Muscle layer of duodenum (tissue), 2 donors: ENCODE measurements around the gene C3orf52.
A peak's percentile ranks its signal among the peaks of the same experiment; 100 is the strongest.
"Not testable (repeated sequence)": the region's sequence is repeated elsewhere in the genome, so short reads cannot be mapped to it uniquely, and the experiment has no call there.

Experiments used
- H3K27ac ChIP-seq: one replicate; pipeline ENCODE4 v1.7.0; 2013; ENCODE audit warnings: mild to moderate bottlenecking, low read length
- H3K27me3 ChIP-seq: one replicate; pipeline ENCODE4 v1.7.0; 2013; ENCODE audit warnings: low read depth, mild to moderate bottlenecking, control low read depth, low read length
- H3K36me3 ChIP-seq, 2 donors: one replicate each; pipeline ENCODE4 v1.7.0; 2013; ENCODE audit warnings: low read length in 2 of 2, control low read depth in 1 of 2, mild to moderate bottlenecking in 1 of 2; ENCODE audit not compliant: insufficient read depth in 2 of 2, control insufficient read depth in 1 of 2
- H3K4me1 ChIP-seq, 2 donors: one replicate each; pipeline ENCODE4 v1.7.0; 2013; ENCODE audit warnings: low read length in 2 of 2, mild to moderate bottlenecking in 2 of 2, control low read depth in 1 of 2, moderate library complexity in 1 of 2; ENCODE audit not compliant: insufficient read depth in 2 of 2, control insufficient read depth in 1 of 2
- H3K4me3 ChIP-seq, 2 donors: one replicate each; pipeline ENCODE4 v1.7.0; 2013; ENCODE audit warnings: low read length in 2 of 2, low read depth in 1 of 2, mild to moderate bottlenecking in 1 of 2
- H3K9me3 ChIP-seq, 2 donors: one replicate each; pipeline ENCODE4 v1.7.0; 2013; ENCODE audit warnings: low read length in 2 of 2, control low read depth in 1 of 2, mild to moderate bottlenecking in 1 of 2; ENCODE audit not compliant: control insufficient read depth in 1 of 2
- donor health status: healthy.

Gene C3orf52

GRCh38 chr3:112086076-112086854, at the start of gene C3orf52:
Gene C3orf52, plus strand, starts transcription at chr3:112086389. Its CDS starts 19 bp downstream, at chr3:112086408.
- no peak within 1 kb of the TSS for H3K27ac ChIP-seq
- no peaks in the 10 kb centered on the region for H3K27me3 ChIP-seq
- peaks cover 0 to 4% of the 10 kb centered on the region in 2 donors for H3K4me1 ChIP-seq
- no peaks in the 10 kb centered on the region for H3K9me3 ChIP-seq
- no peaks in the 10 kb centered on the region for H3K36me3 ChIP-seq
- peak within 1 kb of the TSS; percentile 44 to 74 for H3K4me3 ChIP-seq

GRCh38 chr3:112037194-112037593, 49.0 kb upstream of the C3orf52 start:
- H3K36me3 ChIP-seq, H3K4me1 ChIP-seq, H3K4me3 ChIP-seq, H3K9me3 ChIP-seq, H3K27ac ChIP-seq, H3K27me3 ChIP-seq: not testable (repeated sequence)

- Histone ChIP-seq H3K4me3 (no peak overlapping the region), H3K4me1 (no peaks in the 10 kb centered on the region), H3K27me3 (no peaks in the 10 kb centered on the region), H3K27ac (no peak overlapping the region), H3K36me3 (no peaks in the 10 kb centered on the region), H3K9me3 (peaks cover 0 to 3% of the 10 kb centered on the region in 2 donors)
These were observed 47.3 kb upstream of the C3orf52 start for GRCh38 chr3:112038863-112039262.

GRCh38 chr3:112041321-112041720, 44.9 kb upstream of the C3orf52 start:
- Histone ChIP-seq H3K4me1 (no peaks in the 10 kb centered on the region), H3K36me3 (no peaks in the 10 kb centered on the region), H3K4me3 (no peak overlapping the region), H3K27me3 (no peaks in the 10 kb centered on the region), H3K27ac (no peak overlapping the region), H3K9me3 (peaks cover 0 to 3% of the 10 kb centered on the region in 2 donors)

GRCh38 chr3:112042842-112043280, 43.3 kb upstream of the C3orf52 start:
- H3K27ac ChIP-seq = no peak overlapping the region
- H3K9me3 ChIP-seq = no peaks in the 10 kb centered on the region
- no peak overlapping the region for H3K4me3 ChIP-seq

GRCh38 chr3:112043621-112044201, 42.5 kb upstream of the C3orf52 start:
- Histone ChIP-seq H3K27ac (no peak overlapping the region), H3K4me1 (no peaks in the 10 kb centered on the region), H3K36me3 (no peaks in the 10 kb centered on the region), H3K27me3 (no peaks in the 10 kb centered on the region), H3K9me3 (no peaks in the 10 kb centered on the region), H3K4me3 (peak overlapping the region in 1 of 2 donors; percentile 31)

More at GRCh38 chr3:112042842-112043280, 43.3 kb upstream of the C3orf52 start:
- H3K36me3 ChIP-seq = no peaks in the 10 kb centered on the region
- no peaks in the 10 kb centered on the region for H3K4me1 ChIP-seq
- no peaks in the 10 kb centered on the region for H3K27me3 ChIP-seq

- H3K36me3 ChIP-seq = no peaks in the 10 kb centered on the region
- H3K27me3 ChIP-seq = no peaks in the 10 kb centered on the region
- H3K27ac ChIP-seq = no peak overlapping the region
- no peaks in the 10 kb centered on the region for H3K9me3 ChIP-seq
- H3K4me3 ChIP-seq = no peak overlapping the region
- no peaks in the 10 kb centered on the region for H3K4me1 ChIP-seq
These were observed 39.6 kb upstream of the C3orf52 start for GRCh38 chr3:112046599-112046998.

GRCh38 chr3:112047264-112047663, 38.9 kb upstream of the C3orf52 start:
- no peak overlapping the region for H3K27ac ChIP-seq
- no peaks in the 10 kb centered on the region for H3K27me3 ChIP-seq
- H3K4me3 ChIP-seq = no peak overlapping the region
- no peaks in the 10 kb centered on the region for H3K9me3 ChIP-seq
- no peaks in the 10 kb centered on the region for H3K4me1 ChIP-seq
- H3K36me3 ChIP-seq = no peaks in the 10 kb centered on the region

- Histone ChIP-seq H3K9me3 (no peaks in the 10 kb centered on the region), H3K27ac (no peak overlapping the region), H3K27me3 (no peaks in the 10 kb centered on the region), H3K36me3 (no peaks in the 10 kb centered on the region), H3K4me1 (no peaks in the 10 kb centered on the region), H3K4me3 (no peak overlapping the region)
These were observed 37.3 kb upstream of the C3orf52 start for GRCh38 chr3:112048911-112049310.

- Histone ChIP-seq H3K27ac (no peak overlapping the region), H3K27me3 (no peaks in the 10 kb centered on the region), H3K36me3 (no peaks in the 10 kb centered on the region)
These were observed 33.0 kb upstream of the C3orf52 start for GRCh38 chr3:112053229-112053628.

GRCh38 chr3:112056451-112056929, 29.7 kb upstream of the C3orf52 start:
- Histone ChIP-seq H3K4me3 (no peak overlapping the region), H3K27me3 (no peaks in the 10 kb centered on the region)

More at GRCh38 chr3:112053229-112053628, 33.0 kb upstream of the C3orf52 start:
- Histone ChIP-seq H3K4me1 (no peaks in the 10 kb centered on the region), H3K4me3 (no peak overlapping the region), H3K9me3 (no peaks in the 10 kb centered on the region)

More at GRCh38 chr3:112056451-112056929, 29.7 kb upstream of the C3orf52 start:
- Histone ChIP-seq H3K4me1 (no peaks in the 10 kb centered on the region), H3K9me3 (no peaks in the 10 kb centered on the region), H3K36me3 (no peaks in the 10 kb centered on the region), H3K27ac (no peak overlapping the region)
